ENCODE data around the gene EIF6.
"Not testable (repeated sequence)": the region's sequence is repeated elsewhere in the genome, so short reads cannot be mapped to it uniquely, and the experiment has no call there.

The EIF6 gene

DNA sequence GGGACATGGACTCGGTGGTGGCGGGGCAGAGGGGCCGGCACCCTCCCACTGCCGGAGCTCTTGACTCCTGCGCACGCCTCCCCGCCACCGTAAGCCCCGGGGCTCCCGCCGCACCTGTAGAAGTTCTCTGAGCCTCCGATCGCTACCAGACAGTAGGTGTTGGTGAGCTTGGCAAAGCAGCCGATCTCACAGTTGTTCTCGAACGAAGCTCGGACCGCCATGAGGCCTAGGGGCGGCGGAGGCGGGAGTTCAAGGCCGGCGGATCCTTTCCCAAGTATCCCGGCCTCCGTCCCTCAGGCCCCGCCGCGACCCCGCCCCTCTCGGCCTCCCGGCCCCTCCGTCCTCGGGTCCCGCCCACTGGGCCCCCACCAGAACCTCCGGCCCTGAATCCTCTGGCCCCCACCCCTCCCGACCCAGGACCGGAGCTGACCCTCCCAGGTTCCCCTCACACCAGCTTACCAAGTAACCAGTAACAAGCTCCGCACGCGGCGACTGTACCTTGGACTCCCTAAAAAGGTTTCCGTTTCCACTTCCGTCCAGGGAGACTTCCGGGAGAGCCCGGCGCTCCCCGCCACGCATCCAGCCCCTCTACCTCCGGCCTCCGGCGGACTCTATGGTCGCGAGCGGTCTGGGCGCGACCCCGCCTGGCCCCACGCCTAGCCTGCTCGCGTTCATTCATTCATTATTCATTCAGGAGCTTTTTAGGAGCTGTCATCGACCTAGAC is at the start of gene EIF6:
EIF6 (minus strand) TSS at position 506 of the 725 bp plus-strand sequence; CDS start at position 221, 285 bp downstream.
- DNase-seq (ENCODE audit: low read depth): peak; percentile 61

DNA sequence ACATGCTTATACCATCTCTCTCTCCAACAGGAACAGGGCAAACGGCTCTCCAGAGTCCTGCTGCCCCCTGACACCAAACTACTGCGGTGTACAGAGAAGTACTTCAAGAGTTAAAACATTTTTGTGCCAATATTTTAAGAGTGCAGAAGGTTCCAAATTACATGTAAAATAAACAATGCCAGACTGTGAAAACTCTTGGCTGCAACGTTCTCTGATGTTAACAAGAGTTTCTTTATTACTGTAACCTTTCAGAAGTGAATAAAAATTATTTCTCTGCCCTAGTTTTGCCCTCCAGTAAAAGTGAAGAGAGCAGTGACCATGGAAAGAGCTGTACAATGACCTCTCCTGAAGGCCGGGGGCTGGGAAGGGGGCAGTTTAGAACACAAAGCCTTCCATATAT is 49.0 kb upstream of the EIF6 start:
- no peak for DNase-seq (ENCODE audit: low read depth)

DNA sequence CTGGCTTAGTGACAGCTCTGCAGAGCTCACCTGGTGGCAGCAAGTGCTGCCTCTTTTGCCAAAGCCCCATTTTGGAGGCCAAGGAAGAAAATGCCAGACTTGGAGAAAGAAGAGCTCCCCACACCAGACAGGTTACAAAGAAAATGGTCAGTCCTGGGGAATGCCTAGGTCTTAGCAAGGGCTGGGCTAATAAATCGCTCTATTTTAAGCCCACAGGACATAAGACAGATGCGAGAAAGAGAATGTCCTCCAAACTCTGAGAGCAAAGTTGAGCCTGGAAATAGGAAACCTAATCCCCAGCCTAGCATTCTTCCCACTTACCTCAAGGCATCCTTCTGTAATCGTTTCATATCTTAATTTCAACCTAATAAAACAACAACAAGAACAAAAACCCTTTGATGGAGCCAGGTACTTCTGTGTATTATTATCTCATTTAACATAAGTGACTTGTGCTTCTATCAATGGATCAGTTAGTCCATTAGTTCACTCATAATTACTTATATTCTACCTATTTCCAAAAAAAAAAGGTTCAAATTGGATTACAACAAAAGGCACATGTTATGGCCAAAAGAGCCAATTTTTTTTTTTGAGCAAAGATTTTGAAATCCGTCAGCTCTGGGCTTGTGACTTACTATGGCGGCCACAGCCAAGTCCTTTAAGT is 48.1 kb upstream of the EIF6 start:
- no peak for DNase-seq (ENCODE audit: low read depth)

DNA sequence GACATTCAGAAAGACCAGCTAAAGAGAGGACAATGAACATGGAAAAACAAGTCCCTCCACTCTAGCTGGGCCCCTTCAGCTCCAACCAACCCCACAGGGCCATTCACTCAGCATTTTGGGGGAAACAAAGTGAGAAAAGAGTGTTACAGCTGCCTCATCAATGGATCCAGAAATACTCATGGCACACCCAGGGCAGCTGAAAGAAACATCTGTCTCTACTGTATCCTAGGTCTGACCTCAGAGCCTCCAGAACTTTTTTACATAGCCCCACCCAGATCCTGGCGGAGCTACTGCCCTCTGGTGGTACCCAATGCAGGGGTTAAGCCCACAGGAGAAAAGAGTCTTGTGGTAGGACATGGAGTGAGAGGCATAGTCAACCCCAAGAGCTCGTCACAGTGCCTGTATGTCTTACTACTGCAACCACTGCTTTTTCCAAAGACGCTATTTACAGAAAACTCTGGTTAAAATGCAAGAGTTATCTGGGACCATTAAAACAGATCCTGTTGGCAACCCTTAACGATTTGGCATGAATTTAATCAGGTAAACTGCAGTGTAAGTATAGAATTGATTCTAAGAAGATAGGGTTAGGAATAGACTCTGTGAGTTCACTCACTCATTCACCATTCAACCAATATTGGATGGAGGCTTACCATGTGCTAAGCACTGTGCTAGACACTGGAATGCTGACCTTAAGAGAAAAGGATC is 45.0 kb upstream of the EIF6 start:
- DNase-seq (ENCODE audit: low read depth): peak; percentile 12

DNA sequence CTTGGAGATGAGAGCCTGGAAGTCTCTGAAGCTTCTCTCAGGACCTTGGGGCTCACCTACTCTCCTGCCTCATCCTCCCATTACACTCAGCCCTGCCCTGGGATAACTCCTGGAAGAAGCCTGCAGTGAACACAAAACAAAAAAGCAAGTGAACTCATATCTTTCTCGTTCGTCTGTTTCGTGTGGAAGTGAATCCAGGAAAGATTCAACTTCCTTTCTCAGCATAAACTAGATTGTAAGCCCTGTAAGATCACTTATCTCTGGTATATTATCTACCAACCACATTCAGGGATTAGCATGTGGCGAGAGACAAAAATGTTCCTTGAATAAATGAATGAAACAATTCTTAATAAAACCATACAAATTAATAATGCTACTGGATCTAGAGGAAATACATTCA is 44.1 kb upstream of the EIF6 start:
- DNase-seq (ENCODE audit: low read depth): no peak

DNA sequence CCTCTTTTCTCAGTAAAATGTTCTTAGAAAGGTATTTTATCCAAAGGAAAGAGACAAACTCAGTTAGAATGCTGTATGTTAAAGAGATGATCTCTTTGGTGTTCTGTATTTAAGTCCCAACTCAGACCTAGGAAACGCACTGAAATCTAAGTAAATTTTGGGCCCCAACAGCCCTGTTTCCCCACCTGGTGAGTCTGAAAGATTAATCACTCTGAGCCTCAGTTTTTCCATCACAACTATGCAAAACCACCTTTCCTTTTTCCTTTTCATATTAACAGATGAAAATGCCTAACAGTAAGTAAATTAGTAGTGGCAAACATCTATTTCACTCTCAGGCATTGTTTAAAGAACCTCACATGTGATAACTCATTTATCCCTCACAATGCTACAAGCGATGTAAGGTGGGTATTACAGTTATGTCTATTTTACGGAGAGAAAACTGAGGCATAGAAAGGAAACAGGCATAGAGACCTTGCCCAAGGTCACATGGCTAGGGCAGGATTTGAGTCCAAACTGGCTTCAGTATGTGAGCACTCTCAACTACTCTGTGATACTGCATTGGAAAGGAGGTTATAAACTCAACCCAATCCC is 43.6 kb upstream of the EIF6 start:
- no peak for DNase-seq (ENCODE audit: low read depth)

DNA sequence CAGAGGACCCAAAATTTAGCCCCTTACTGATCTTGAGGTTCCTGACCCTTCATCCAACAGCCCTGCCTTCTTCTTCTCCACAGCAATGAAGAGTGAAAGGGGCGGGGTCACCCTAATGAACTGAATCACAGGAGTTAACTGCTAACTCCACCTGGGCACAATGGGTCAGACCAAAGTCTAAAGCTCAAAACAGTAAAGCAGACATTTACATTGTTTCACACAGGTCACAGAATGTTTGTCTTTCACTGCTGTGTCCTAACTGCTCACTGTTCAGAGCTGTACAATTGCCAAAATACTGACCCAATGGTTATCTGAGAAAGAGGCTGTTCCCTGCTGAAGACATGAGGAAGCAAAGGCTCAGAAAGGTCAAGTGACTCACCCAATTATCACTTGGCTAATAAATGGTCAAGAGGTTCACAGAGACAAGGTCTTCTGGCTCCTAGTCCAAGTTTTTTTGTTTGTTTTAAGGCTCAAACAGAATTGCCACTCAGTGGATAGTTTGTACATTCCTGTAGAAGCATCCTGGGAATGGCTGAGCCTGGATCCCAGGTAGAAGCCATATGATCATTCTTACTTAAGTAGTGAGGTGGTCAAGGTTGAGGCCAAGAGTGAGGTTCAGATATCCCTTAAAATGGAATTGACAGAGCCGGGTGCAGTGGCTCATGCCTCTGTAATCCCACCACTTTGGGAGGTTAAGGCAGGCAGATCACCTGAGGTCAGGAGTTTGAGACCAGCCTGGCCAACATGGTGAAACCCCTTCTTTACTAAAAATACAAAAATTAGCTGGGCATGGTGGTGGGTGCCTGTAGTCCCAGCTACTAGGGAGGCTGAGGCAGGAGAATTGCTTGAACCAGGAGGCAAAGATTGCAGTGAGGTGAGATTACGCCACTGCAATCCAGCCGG is 42.8 kb upstream of the EIF6 start:
- DNase-seq (ENCODE audit: low read depth): no peak

DNA sequence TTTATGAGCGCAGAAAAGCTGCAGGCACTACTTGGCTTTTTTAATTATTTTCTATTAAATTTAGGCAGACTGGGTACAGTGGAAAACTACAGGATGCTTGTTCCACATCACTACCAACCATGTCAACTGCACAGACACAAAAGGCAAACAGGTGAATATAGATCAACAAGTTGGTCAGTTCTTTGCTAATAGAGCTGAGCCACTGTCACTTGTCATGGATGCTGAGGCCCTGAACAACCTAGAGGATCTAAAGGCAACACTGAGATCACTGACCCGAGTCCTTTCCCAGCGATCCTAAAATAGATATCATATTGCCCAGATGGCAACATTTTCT is 42.1 kb upstream of the EIF6 start:
- no peak for DNase-seq (ENCODE audit: low read depth)

DNA sequence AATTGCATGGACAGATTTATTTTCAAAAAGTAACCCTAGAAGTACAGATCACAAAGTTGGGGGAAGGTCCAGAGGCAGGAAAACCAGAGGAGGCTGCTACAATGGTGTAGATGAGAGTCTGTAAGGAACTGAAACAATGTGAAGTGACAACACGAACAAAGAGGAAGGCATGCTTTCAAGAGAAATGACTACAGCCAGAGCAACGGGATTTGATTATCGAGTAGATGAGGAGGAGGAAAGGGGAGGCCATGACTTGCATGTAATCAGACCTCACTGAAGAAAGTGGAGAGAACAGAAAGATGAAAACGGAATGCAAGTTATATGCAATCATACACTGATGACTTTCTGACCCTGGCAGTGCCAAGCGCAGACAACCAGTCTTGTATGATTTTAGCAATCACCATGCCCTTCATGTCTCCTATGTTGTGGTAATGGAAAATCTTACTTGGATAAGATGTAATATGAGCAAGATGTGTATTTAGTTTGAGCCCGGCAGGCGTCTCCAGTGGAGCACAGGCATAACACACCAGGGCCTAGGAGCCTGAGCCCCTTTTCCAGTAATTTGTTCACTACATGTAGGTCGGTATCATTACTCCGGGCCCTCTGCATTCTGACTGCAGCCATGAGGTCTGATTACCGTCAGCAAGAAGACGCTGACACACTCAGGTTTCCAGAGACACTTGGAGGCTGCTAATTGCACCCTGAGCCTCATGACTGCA is 41.6 kb upstream of the EIF6 start:
- no peak for DNase-seq (ENCODE audit: low read depth)

DNA sequence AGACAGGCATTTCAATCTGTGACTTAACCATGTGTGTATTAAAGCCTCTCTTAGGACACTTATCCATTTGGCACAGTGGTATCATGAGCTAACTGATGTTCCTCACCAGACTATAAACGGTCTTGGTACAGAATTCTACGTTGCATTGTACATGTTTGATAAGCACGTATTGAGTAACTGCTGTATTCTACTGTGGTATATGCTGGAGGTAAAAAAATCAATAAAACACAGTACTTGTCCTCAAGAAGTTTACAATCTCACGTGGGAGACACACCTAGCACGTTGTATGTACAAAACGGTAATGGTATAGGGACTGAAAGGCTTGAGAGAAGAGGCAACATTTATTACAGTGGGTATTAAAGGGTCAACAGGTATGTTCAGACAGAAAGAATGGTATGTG is 40.8 kb upstream of the EIF6 start:
- DNase-seq (ENCODE audit: low read depth): no peak

DNA sequence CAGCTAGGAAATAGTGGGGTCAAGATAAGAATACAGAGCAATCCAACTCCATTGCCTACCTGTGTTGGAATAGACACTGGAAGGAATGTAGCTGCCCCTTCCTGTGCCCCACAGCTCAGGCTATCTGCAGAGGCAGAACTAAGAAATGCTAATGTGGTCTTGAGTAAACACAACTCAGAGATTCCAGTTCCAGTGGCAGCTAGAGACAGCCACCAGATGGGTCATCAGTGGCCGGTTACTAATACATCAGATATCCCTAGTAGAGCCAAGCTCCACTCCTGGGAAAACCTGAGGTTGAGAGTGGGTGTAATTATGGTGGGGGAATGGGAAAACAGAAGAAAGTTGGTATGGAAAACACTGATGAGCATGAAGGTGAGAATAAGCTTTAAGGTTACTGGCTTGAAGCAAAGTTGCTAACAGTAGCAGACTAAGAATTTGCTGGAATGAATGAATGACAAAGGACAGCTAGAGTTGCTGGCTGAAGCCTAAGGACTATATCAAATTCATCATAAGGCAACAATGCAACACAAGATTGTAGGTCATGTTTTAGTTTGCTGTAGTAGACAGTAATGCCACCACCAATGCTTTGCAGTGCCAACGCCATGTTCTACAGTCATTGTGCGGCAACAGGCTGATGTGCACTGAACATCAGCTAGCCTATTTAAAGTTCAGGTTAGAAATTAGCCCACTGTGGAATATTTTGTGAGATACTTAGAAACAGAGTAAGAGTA is 36.0 kb upstream of the EIF6 start:
- no peak for DNase-seq (ENCODE audit: low read depth)

DNA sequence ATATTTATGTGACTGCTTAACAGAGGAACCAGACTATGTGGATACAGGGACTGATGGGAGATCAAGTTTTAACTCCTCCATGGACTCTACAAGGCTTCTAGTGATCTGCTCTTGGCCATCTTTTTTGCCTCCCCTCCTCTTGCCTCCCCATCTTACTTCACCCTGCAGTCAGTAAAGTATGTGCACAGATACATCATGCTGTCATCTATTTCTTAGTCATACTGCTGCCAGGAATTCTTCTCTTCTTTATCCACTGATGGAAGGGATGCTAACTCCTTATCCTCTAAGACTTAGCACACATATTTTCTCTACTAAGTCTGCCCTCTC is 35.3 kb upstream of the EIF6 start:
- no peak for DNase-seq (ENCODE audit: low read depth)

DNA sequence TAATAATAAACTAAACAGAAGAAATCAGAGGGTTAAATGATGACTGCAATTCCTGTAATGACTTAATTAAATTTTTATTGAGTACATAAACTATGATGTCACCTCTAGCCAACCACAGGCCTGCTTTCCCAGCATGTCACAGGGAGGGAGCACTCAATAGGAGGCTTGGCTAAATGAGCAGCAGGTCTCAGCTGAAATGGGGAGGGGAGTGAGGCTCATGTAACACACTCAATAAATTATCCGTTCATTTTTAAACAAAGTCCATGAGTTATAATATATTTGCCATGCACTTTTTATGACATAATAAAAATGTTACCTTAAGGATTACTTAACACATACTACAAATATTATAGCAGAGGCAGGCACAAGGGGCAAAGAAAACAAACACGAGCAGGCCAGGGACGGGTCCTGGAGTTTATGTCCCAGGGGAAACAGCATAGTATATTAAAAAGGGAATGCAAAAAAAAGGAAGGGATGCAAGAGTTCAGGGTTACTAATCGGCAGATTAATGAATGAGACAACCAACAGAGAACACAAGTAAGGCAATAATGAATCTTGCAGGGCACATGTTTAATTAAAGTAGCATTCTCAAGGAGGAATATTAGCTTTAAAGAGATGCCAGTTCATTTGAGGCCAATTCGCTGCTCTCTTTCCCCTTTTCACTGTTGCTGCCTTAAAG is 34.8 kb upstream of the EIF6 start:
- no peak for DNase-seq (ENCODE audit: low read depth)

DNA sequence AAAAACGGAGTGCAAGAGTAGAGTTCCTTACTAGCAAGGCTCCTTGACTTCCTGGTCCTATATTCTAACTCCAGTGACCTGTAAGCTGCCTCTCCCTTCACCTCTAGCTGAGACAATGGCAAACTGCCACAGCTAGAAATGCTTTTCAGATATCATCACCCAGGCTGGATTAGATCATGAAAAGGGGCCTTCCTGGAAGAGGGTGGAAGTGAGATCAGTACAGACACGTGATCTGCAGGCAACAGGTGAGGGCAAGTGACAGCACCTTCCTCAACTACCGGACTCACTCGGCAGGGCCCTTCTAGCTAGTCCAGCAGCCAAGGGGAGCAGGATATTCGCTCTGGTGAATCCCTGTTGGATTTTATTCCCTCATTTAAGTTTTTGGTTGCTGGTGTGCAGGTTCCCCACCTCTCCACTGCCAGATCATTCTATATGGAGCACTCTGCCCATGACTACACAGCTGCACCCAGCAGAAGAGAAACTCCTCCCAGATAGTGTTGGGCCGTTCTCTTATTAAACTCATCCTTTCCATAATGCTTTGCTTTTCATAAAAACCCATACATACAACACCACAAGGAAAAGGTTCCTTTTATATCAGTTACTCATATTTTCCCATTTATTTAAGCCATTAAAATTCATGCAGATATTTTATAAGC is 34.1 kb upstream of the EIF6 start:
- no peak for DNase-seq (ENCODE audit: low read depth)

DNA sequence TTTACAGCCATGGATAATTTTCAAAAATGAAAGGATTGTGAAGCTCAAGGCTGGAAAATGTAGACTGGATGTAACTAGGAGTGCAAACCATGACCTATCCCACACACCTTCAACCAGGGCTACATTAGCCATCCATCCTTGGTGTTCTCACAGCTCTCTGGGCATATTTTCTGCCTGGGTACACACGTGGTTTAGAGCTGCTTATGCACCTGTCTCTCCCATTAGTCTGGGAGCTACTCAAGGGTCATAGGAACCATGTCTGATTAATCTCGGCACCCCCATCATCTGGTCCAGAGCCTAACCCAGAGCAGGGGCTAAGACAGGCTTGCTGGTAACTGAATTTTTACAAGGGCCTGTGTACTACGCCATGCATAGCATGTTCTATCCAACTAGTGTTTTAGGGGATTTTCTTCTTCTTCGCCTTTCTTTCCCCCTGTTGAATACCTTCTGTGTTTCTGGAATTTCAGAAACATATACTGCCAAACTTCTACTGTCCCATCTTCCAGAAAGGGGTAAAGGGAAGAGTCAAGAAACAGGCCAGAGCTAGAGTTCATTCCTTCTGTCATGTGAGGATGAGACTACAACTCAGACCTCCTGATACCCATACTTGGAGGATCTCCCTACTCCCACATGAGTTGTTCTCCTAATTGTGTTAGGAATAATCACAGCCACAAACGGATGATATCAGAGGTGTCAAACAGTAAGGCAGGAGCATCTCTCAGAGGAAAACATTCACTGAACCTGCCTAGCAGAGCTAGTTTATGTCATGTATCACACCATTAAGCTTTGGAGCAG is 33.0 kb upstream of the EIF6 start:
- no peak for DNase-seq (ENCODE audit: low read depth)

DNA sequence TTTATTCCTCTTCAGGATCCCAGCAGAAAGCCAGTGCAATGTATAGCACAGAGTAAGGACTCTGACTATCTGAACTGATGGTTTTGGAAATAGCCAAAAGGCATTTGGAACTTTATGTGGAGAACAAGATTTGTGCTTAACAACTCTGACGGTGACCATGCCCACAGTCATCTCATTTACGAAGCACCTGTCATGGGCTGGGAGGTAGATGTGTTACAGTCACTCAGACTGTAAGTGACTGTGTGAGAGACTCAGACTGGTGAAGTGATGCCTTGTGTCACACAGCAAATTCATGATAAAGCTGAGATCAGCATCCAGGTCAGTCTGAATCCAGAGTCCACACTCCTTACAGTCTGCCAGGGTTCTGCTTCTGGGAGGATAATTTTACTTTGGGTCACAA is 31.5 kb upstream of the EIF6 start:
- no peak for DNase-seq (ENCODE audit: low read depth)

DNA sequence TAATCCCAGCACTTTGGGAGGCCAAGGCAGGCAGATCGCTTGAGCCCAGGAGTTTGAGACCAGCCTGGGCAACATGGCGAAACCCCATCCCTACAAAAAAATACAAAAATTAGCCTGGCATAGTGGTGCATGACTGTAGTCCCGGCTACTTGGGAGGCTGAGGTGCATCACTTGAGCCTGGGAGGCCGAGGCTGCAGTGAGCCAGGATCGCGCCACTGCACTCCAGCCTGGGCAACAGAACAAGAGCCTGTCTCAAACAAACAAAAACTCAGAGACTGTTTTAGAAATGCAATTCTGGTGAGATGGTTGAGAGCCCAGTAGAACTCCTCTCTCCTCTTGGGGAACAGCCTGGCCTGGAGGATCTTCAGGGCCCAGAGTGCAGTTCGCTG is 31.1 kb upstream of the EIF6 start:
- DNase-seq (ENCODE audit: low read depth): not testable (repeated sequence)

DNA sequence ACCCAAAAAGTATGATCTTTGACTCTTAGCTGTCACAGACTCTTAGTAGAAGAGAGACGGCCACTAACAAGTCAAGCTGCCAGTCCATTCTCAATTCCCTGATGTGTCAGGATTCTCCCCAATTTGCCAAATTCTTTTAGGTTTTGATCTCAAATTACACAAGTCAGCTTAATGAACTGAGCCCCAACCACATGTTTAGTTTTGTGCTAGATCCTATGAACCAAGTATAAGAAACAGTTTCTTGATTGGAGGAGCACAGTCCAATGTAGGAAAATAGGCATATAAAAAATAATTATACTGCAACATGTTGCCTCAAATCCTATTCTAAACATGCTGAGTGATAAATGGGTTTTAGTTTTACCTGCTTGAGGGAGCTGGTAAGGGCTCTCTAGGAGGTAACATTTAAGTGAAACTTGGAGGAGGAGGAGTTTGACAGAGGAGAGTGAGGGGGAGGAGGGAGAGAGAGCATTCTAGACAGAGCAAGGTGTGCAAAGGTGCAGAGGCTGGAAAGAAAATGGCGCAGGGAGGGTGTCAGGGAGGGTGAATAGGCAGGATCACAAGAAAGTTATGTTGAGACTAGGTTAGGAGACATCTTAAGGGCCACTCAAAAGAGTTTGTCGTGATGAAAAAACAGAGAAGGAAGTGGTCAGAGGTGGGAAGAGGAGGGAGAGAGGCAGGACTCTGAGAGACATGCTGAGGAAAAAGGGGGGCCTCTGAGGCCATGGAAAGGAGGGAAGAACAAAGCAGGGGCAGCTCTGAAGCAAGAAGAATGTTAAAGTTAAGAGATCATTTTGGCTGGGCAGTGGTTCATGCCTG is 30.5 kb upstream of the EIF6 start:
- DNase-seq (ENCODE audit: low read depth): no peak
